Measurements from ENCODE around the gene GREM2.

DNA sequence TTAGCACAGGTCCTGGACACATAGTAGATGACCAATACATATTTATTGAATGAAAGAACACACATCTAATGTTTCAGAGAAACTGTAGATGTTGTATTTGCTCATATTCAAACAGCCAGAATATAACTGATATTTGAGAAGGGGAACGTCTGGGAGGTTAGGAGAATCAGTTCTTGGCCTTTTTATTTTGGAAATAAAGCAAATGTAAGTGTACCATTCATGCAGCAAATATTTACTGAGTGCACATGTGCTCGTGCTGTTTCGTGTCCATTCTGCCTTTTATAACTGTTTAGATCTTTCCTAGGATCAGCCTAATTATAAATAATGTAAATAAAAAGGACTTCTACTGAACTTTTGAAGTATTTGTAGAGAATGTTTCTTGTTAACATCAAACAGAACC is 103.8 kb downstream of the GREM2 start:
- TF ChIP-seq, protein P1, sequence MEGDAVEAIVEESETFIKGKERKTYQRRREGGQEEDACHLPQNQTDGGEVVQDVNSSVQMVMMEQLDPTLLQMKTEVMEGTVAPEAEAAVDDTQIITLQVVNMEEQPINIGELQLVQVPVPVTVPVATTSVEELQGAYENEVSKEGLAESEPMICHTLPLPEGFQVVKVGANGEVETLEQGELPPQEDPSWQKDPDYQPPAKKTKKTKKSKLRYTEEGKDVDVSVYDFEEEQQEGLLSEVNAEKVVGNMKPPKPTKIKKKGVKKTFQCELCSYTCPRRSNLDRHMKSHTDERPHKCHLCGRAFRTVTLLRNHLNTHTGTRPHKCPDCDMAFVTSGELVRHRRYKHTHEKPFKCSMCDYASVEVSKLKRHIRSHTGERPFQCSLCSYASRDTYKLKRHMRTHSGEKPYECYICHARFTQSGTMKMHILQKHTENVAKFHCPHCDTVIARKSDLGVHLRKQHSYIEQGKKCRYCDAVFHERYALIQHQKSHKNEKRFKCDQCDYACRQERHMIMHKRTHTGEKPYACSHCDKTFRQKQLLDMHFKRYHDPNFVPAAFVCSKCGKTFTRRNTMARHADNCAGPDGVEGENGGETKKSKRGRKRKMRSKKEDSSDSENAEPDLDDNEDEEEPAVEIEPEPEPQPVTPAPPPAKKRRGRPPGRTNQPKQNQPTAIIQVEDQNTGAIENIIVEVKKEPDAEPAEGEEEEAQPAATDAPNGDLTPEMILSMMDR (IDR thresholded peaks at IDR 0.05) = no peak
- no peak for TF ChIP-seq POLR2A (IDR thresholded peaks at IDR 0.05)

Data from prostate gland (tissue), 2 donors.